Aorta (tissue), 5 donors: ENCODE measurements around the gene SLC2A3. TPM values are rescaled to one million over a fixed set of nuclear protein-coding genes. Genes with fewer than 3 reads are reported as not detected.
"Not testable (repeated sequence)": the region's sequence is repeated elsewhere in the genome, so short reads cannot be mapped to it uniquely, and the experiment has no call there.

Source experiments
- ATAC-seq: fragments of 200-7000 bp; cut with Tn5 transposase; one replicate; pipeline ENCODE4 v1.9.1; 2022; ENCODE audit warnings: moderate library complexity; ENCODE audit not compliant: low FRiP score
- DNase-seq, 2 donors: peaks; one replicate each; pipeline ENCODE4 v3.0.0-alpha.2; 2020
- H3K27ac ChIP-seq, 2 donors: one replicate each; pipeline ENCODE4 v1.5.1; 2013; ENCODE audit warnings: low read length in 2 of 2, mild to moderate bottlenecking in 2 of 2, moderate library complexity in 2 of 2, control low read depth in 1 of 2, inconsistent platforms in 1 of 2, low read depth in 1 of 2
- H3K27me3 ChIP-seq, 2 donors: one replicate each; pipeline ENCODE4 v1.6.1; 2013; ENCODE audit warnings: control low read depth in 1 of 2, low read length in 1 of 2, mild to moderate bottlenecking in 1 of 2, moderate library complexity in 1 of 2; ENCODE audit not compliant: insufficient read depth in 2 of 2, control insufficient read depth in 1 of 2
- H3K36me3 ChIP-seq, 2 donors: one replicate each; pipeline ENCODE4 v1.6.1; 2013; ENCODE audit warnings: control low read depth in 1 of 2, low read length in 1 of 2, mild to moderate bottlenecking in 1 of 2; ENCODE audit not compliant: insufficient read depth in 2 of 2, control insufficient read depth in 1 of 2
- H3K4me1 ChIP-seq, 2 donors: one replicate each; pipeline ENCODE4 v1.6.1; 2013; ENCODE audit warnings: low read length in 2 of 2, control low read depth in 1 of 2, mild to moderate bottlenecking in 1 of 2, moderate library complexity in 1 of 2; ENCODE audit not compliant: insufficient read depth in 2 of 2, control insufficient read depth in 1 of 2
- H3K4me3 ChIP-seq, 2 donors: one replicate each; pipeline ENCODE4 v1.5.1; 2013; ENCODE audit warnings: low read length in 2 of 2, control low read depth in 1 of 2, mild to moderate bottlenecking in 1 of 2
- H3K9me3 ChIP-seq: one replicate; pipeline ENCODE4 v1.6.1; 2013; ENCODE audit warnings: mild to moderate bottlenecking, low read length; ENCODE audit not compliant: control insufficient read depth
- WGBS, 2 donors: extraction: QIAGEN DNeasy Blood & Tissue Kit; methylation state at CpG; one replicate each; pipeline ENCODE4 v1.1.7; 2013; 5-methylcytosine and 5-hydroxymethylcytosine counted together
- intact Hi-C, 2 donors: fragments of 100-400 bp; cut with DNase I; formaldehyde crosslinking; loops; one replicate each; pipeline versions ENCODE4 v1.14.2 to v1.15.0; 2022
- long read RNA-seq, 2 donors: library from polyadenylated mRNA; unstranded; transcript quantifications; one replicate each; pipeline ENCODE4 v2.0.0, GENCODE V29; 2020 to 2021
- polyA plus RNA-seq, 2 donors: library from polyadenylated mRNA; stranded (reverse); fragments of 200-250 nt; gene quantifications; one replicate each; pipeline ENCODE4 v1.2.3, GENCODE V29; 2013
- total RNA-seq, 2 donors: library from RNA; stranded (reverse); fragmentation: NEBNext Ultra II Directional; extraction: Animal tissue kit (Norgen Biotek cat#: 25700); gene quantifications; one replicate each; pipeline ENCODE4 v1.2.1, GENCODE V29; 2021
- donor health status: healthy with polysubstance abuse.
- donor health status: Bipolar disorder and iron deficiency.
- donor health status: DM: no; HTN: no; CAD: no.
- donor health status: DM: no; HTN: no; CAD: no.
- donor health status: DM: yes; HTN: yes; CAD: no.

SLC2A3 gene
- total RNA-seq (100 to 1,000 TPM; 142 to 178 TPM), polyA plus RNA-seq (1 to 10 TPM; 6.0 to 7.4 TPM)
- long read RNA-seq, donor 1, transcript SLC2A3-201 (10 exons, 3,915 nt): major isoform, 6 of 40 reads
- long read RNA-seq, donor 1, transcript SLC2A3-207 (5 exons, 1,784 nt): minor isoform, 5 of 40 reads
- long read RNA-seq, donor 1, partial matches to known transcripts: 6 of 40 reads
- long read RNA-seq, donor 1, other reads (novel, unspliced or antisense): 19 of 40 reads
- long read RNA-seq, donor 2, transcript SLC2A3-201 (10 exons, 3,915 nt): major isoform, 5 of 30 reads
- long read RNA-seq, donor 2, partial matches to known transcripts: 9 of 30 reads
- long read RNA-seq, donor 2, other reads (novel, unspliced or antisense): 10 of 30 reads

- intact Hi-C loops: no loop called here
- H3K4me3 ChIP-seq: peak within 1 kb of the TSS; percentile 65 to 79
- no peaks in the 10 kb centered on the region for H3K27me3 ChIP-seq
- H3K36me3 ChIP-seq: no peaks in the 10 kb centered on the region
- H3K9me3 ChIP-seq: no peaks in the 10 kb centered on the region
- H3K27ac ChIP-seq: peak within 1 kb of the TSS in 1 of 2 donors; percentile 57
- ATAC-seq (peak; percentile 86), DNase-seq (peak in 1 of 2 donors; percentile 56)
- 15% methylated on average over 14 to 15 of the region's 15 CpGs for WGBS, 2 donors
- peaks cover 0 to 2% of the 10 kb centered on the region in 2 donors for H3K4me1 ChIP-seq
Measured at GRCh38 chr12:7935590-7936581, at the start of gene SLC2A3. Gene SLC2A3 (minus strand): TSS chr12:7936187. CDS start chr12:7936034, 153 bp downstream.

GRCh38 chr12:7984900-7985299, 48.9 kb upstream of the SLC2A3 start:
- intact Hi-C loops: no loop called here
- Histone ChIP-seq H3K9me3 (no peaks in the 10 kb centered on the region), H3K4me3 (no peak overlapping the region), H3K4me1 (no peaks in the 10 kb centered on the region), H3K27me3 (no peaks in the 10 kb centered on the region), H3K27ac (no peak overlapping the region), H3K36me3 (no peaks in the 10 kb centered on the region)
- no peak for ATAC-seq
- no peak for DNase-seq
- 78 to 82% methylated on average over 5 of the region's 5 CpGs for WGBS, 2 donors

GRCh38 chr12:7983460-7983859, 47.5 kb upstream of the SLC2A3 start:
- H3K27me3 ChIP-seq, ATAC-seq, H3K36me3 ChIP-seq, H3K4me1 ChIP-seq, H3K4me3 ChIP-seq, DNase-seq, H3K9me3 ChIP-seq, H3K27ac ChIP-seq, intact Hi-C loops: not testable (repeated sequence)
- WGBS, 2 donors: 94 to 95% methylated on average over 1 of the region's 1 CpG

GRCh38 chr12:7983019-7983418, 47.0 kb upstream of the SLC2A3 start:
- H3K4me1 ChIP-seq, intact Hi-C loops, ATAC-seq, H3K27me3 ChIP-seq, DNase-seq, H3K9me3 ChIP-seq, H3K4me3 ChIP-seq, H3K27ac ChIP-seq, H3K36me3 ChIP-seq: not testable (repeated sequence)
- 93 to 96% methylated on average over 10 to 11 of the region's 11 CpGs for WGBS, 2 donors

GRCh38 chr12:7982332-7982735, 46.3 kb upstream of the SLC2A3 start:
- ATAC-seq, H3K9me3 ChIP-seq, H3K4me3 ChIP-seq, DNase-seq, H3K27ac ChIP-seq, H3K36me3 ChIP-seq, H3K27me3 ChIP-seq, intact Hi-C loops, H3K4me1 ChIP-seq: not testable (repeated sequence)
- 46 to 49% methylated on average over 2 of the region's 2 CpGs for WGBS, 2 donors

DNA sequence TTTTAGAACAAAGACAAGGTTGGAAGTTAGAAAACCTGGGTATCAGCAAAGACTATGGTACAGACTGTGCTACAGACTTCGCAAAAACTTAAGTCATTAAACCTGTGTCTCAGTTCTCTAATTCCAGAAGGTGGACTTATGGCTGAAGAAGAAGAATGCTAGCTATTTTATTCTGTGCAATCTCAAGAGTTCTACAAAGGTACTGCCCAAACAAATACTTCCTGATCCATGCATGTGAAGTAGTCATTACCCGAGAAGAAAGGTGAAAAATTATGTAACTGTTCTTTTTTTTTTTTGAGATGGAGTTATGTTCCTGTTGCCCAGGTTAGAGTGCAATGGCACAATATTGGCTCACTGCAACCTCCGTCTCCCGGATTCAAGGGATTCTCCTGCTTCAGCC, 45.5 kb upstream of the SLC2A3 start:
- H3K4me1 ChIP-seq: no peaks in the 10 kb centered on the region
- ATAC-seq (no peak), DNase-seq (no peak)
- H3K9me3 ChIP-seq: no peaks in the 10 kb centered on the region
- intact Hi-C loops: no loop called here
- H3K27ac ChIP-seq: no peak overlapping the region
- 87% methylated on average over 4 of the region's 4 CpGs for WGBS, 2 donors
- no peaks in the 10 kb centered on the region for H3K36me3 ChIP-seq
- H3K27me3 ChIP-seq: no peaks in the 10 kb centered on the region
- H3K4me3 ChIP-seq: no peak overlapping the region

- H3K27me3 ChIP-seq, H3K4me1 ChIP-seq, H3K36me3 ChIP-seq, H3K4me3 ChIP-seq, intact Hi-C loops, H3K9me3 ChIP-seq, DNase-seq, H3K27ac ChIP-seq: not testable (repeated sequence)
- WGBS, 2 donors: 68 to 71% methylated on average over 11 of the region's 13 CpGs
- ATAC-seq: peak; percentile 63
Measured at GRCh38 chr12:7977351-7978124, 41.6 kb upstream of the SLC2A3 start.

- Histone ChIP-seq H3K4me3 (no peak overlapping the region), H3K9me3 (no peaks in the 10 kb centered on the region), H3K27ac (no peak overlapping the region), H3K36me3 (no peaks in the 10 kb centered on the region), H3K27me3 (no peaks in the 10 kb centered on the region), H3K4me1 (no peaks in the 10 kb centered on the region)
- DNase-seq: no peak
- WGBS, 2 donors: 65 to 73% methylated on average over 6 of the region's 6 CpGs
- intact Hi-C loops: no loop called here
- no peak for ATAC-seq
Measured at GRCh38 chr12:7973457-7973825, 37.5 kb upstream of the SLC2A3 start.
